ENCODE data around the gene TIGD7.
A peak's percentile ranks its signal among the peaks of the same experiment; 100 is the strongest.

Gene TIGD7, protein sequence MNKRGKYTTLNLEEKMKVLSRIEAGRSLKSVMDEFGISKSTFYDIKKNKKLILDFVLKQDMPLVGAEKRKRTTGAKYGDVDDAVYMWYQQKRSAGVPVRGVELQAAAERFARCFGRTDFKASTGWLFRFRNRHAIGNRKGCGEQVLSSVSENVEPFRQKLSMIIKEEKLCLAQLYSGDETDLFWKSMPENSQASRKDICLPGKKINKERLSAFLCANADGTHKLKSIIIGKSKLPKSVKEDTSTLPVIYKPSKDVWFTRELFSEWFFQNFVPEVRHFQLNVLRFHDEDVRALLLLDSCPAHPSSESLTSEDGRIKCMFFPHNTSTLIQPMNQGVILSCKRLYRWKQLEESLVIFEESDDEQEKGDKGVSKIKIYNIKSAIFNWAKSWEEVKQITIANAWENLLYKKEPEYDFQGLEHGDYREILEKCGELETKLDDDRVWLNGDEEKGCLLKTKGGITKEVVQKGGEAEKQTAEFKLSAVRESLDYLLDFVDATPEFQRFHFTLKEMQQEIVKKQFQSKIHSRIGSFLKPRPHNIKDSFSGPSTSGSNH
- total RNA-seq: 7.6 to 14.3 reads per million in 2 experiments

DNA sequence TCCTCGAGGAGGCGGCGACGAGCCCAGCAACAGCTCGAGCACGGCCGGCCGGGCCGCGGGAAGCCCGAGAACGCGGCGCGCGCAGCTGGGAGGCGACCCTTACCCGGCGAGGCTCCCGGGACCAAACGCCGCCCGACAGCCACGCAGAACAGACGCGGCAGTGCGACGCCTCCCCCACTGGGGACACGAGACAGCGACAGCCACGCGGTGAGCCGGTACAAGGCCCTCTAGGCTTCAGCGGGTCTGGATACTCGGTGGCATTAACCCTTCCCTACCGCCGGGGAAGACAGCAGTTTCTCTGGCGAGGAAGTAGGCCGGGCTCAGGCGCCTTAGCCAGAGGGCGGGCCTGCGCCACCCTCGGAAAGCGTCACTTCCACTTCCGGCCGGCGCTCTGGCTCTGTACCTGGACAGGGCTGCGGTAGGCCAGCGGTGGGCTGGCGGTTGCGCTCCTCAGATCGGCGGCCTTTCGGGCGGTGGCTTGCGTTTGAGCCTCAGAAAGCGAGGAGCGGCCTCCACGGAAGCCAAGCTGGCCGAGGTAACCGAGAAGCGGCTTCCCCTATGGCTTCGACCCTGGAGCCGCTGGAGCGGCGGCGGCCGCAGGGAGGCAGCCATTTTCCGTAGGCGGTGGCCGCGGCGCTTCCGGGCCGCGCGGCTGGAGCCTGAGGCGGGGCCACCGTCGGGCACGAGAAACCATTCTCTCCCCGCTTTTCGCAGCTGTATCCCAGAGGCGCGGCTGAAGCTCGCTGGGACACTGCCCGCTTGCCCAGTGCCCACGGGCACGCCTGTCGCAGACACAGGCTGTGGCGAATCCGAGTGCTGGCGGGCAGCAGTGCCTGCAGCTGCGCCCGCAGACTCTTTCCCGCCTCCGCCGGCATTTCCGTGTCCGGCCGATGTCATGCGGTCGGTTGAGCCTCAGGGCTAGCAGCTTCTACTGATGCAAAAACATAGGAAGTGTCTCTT, at the start of gene TIGD7, which contains the start of gene ZNF75A:
TSS of gene TIGD7 (minus strand) at position 322 of the 960 bp plus-strand sequence. CDS start 4,816 bp downstream, outside the sequence.
TSS of gene ZNF75A (plus strand) at position 389 of the 960 bp plus-strand sequence. CDS start 2,932 bp downstream, outside the sequence.
- DNase-seq (ENCODE audit: low read depth): peak; percentile 67

DNA sequence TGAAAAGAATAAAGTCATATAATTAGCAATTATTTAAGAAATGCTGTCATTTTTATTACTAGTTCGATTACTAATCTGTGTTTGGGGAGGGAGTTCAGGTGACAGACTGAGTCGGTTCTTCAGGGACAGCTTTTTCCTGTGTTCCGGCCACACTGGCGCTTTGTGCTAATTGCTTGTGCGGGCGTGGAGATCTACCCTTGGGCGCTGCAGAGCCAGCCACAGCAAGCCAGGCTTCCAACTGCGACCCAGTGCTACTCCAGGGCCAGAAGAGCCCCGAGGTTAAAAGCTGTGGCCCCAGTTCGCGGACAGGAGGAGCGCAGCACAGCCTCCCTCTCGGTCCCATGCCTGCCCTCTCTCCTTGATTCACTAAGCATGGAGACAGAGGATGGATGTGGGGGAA, 43.9 kb upstream of the TIGD7 start:
- DNase-seq (ENCODE audit: low read depth): no peak

DNA sequence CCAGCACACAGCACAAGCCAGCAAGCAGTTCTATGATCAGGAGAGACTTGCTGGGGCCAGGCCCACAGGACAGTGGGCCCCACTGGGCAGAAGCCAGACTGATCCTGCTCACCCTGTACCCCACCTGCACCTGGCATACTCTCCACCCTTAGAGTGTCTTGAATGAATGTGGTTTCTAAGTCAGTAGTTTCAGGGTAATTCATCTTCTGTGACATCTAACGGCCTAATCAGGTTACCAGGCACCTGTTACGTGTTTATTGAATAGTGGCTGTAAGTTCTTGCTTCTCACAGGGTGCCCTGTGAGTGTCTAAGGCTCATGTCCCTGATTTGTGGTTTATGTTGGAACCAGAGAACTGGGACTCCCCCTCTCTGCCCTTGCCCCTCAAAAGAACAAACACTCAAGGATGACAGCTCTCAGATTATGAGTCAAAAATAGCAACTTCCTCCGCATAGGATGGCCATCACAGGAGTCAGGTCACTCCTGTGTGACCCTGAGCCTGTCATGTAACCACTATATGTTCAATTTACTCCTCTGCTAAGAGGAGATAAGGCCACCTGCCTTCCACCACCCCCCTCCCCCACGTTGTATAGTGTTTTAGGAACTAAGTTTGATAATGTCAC, 43.4 kb upstream of the TIGD7 start:
- DNase-seq (ENCODE audit: low read depth): no peak

DNA sequence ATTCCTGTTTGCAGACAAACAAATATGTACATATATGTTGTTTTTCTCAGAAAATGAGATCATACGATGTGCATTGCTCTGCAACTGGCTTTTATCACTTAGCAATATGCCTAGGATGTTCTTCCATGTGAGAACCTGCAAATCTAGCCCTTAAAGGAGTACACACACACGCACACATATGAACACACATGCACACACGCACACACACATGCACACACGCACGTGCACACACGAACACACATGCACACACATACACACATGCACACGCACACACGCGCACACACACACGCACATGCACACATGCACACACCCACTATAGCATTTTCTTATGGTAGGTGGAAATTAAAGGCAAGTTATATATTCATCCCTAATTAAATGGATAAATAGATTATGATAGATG, 42.4 kb upstream of the TIGD7 start:
- no peak for DNase-seq (ENCODE audit: low read depth)

DNA sequence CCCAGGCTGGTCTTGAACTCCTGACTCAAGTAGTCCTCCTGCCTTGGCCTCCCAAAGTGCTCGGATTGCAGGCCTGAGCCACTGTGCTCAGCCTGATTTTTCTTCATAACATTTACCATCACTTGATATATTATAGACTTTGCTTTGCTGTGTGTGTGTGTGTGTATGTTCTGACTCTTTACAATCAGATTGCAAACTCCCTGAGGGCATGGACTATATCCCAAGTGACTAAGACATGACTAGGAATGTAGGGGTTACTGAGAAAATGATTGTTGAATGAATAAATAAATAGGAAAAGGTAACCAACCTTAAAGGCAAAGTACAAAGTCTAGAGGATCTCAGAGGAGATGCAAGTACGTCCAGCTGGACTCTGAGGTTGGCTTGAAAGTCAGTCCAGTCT, 40.8 kb upstream of the TIGD7 start:
- no peak for DNase-seq (ENCODE audit: low read depth)

DNA sequence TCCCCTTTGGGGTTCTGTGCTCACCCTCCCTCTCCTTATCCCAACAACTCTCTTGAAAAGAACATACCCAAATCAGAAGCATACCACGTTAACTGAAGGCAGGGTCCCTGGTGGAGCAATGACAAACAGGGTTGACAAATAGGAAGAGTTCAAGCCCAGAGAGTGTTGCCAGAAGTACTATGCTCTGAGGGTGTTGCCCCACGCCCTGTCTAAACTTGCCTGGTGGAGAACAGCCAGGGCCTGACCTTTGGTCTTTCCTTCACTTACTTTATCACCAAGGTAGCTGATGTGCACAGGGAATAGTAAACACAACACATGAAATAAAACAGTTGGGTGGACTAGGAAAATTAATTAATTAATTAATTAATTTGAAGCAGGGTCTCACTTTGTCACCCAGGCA, 23.4 kb upstream of the TIGD7 start:
- no peak for DNase-seq (ENCODE audit: low read depth)

DNA sequence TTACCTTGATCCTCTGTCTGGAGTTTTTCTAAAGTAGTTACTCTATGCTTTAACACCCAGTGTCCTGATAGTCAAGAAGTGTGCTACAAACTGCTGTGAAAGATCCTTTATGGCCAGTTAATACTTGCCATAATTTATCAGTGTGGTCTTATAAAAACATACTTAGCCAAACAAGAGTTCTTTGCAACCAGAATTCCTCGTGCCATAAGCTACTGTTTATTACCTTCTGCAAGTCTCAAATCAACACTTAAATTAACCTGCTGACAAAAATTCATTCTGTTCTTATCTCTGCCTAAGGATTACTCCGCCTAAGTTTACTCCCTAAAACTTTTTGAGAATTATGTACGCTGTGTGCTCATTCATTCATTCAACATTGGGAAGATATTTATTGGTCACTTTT, 22.9 kb upstream of the TIGD7 start:
- no peak for DNase-seq (ENCODE audit: low read depth)

DNA sequence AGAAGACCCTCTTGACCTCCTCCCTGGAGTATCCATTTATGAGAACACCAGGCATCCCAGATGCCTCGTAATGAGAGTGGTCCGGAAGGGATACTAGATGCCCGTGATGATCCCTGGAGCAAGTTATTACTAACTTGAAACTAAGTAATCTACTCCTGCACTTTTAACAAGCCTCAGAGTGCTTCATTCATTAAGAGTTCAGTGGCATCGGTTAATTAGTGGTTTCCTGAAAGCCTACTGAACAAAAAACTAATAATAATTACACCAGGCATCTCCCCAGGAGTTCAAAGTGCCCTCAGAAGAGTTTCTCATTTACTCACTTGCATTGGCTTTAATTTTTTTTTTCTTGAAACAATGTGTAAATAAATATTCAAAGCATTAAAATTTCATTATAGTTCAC, 22.3 kb upstream of the TIGD7 start:
- DNase-seq (ENCODE audit: low read depth): no peak

DNA sequence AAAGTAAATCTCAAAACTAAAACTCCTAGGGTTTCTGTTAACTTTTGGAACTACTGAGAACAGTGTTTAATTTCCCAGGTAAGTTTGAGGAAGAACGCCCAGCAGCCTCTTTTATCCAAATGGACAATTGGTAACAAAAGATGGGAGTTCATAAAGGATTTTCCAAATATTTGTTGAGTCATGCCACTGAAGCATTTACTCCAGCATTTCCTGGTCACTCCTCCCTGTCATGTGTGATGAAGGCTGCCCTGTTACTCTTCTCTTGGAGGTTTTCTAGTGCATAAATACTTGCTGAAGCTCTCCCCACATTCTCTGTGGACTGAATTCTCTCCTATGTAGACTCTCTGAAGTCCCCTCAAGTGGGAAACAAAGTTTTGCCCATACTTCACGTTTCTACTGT, 16.6 kb upstream of the TIGD7 start:
- no peak for DNase-seq (ENCODE audit: low read depth)

DNA sequence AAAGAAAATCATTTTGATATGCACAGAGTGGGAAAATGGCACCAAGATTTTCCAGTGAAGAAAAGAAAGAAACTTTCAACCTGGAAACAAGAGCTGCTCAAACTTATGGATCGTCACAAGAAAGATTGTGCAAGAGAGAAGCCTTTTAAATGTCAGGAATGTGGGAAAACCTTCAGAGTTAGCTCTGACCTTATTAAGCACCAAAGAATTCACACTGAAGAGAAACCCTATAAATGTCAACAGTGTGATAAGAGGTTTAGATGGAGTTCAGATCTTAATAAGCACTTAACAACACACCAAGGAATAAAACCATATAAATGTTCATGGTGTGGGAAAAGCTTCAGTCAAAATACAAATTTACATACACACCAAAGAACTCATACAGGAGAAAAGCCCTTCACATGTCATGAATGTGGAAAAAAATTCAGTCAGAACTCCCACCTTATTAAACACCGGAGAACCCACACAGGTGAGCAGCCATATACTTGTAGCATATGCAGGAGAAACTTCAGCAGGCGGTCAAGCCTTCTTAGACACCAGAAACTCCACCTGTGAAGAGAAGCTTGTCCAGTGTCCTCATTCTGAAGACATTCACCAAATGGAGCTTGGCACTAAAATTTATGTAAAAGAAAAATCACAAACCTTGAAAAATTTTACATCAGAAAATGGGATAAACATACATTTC, 12.2 kb upstream of the TIGD7 start:
- no peak for DNase-seq (ENCODE audit: low read depth)

DNA sequence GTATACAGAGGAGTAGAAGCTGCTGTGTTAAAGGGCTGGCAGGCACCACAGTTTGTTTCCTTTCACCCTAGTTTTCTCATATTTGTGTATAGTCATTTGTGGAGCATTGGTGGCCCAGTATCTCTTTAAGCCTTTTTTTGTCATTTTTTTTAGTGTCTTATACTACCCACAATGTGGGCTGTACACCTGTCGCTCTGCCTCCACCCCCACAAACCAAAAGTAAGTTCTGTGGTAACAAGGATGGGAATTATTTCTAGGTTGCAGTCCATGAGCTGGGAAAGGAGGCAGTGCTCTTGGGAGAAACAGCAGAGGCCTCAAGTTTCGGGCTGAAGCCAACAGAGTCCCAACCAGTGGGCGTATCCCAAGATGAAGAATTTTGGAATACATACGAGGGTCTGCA, 6.3 kb upstream of the TIGD7 start:
- DNase-seq (ENCODE audit: low read depth): no peak

DNA sequence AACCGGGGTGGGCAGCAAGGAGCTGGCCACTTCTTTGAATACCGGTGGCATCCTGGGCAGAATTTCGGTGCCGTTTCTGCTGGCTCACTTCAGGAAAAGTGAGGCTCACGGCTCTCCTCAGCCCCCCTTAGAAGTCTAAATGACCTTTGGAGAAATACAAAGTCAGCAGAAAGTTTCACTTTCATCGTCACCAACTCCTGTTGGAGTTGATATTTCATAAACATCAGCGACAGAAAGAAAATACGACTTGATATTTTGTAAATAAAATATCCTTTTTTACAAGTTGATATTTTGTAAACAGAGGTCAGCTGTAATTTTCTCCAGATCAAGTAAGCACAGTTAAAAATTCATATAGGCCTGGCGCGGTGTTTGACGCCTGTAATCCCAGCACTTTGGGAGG, 848 bp upstream of the TIGD7 start:
- DNase-seq (ENCODE audit: low read depth): no peak

DNA sequence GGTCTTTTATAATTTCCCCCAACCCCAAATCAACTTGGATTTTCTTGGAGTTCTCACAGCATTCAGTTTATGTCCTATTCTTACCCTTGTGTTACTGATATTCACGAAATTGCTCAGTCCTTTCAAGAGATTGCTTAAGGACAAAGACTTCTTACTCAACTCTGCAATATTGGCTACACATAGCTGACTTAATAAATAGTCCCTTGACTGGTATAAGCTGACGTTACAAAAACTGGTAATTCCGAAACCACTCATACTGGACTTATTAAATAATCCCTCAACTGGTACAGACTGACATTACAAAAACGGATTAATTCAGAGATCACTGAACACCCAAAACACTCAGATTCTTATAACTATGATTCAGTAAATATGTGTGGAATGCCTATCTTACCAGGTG, 860 bp downstream of the TIGD7 start:
- DNase-seq (ENCODE audit: low read depth): no peak

DNA sequence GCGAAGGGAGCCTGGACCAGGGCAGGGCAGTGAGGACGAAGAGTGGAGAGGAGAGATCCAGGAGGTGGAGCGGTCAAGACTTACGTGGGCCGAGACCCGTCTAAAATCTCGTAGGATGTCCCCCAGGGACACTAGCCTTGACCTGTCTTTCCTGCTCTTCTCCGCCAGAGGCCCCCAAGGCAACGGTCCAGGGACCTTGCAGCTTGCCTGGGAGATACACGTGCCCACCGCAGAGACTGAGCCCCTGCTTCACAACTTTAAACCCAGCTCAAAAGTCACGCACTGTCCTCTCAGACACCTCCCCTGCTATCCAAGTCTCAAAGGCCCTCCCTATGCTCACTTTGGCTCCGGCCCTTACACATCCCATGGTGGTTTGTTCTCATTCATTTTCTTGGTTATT, 9.4 kb downstream of the TIGD7 start:
- DNase-seq (ENCODE audit: low read depth): no peak

DNA sequence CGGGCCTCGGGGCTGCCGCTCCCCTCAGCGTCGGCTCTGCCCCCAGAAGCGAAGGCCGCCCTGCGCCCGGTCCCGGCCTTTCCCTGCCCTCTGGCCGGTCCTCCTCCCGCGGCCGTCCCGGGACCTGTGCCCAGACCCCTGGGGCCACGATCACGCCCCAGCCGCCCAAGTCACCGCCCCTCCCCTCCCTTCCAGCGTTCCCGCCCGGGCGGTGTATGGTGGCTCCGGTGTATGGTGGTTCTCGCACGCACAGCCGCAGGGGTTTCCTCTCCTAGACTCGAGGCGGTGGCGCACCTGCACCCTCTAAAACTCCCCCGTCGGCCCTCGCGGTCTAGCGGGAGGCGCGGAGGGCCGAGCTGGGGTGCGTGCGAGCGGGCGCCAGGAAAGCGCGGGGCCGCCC, 10.0 kb downstream of the TIGD7 start:
- no peak for DNase-seq (ENCODE audit: low read depth)

DNA sequence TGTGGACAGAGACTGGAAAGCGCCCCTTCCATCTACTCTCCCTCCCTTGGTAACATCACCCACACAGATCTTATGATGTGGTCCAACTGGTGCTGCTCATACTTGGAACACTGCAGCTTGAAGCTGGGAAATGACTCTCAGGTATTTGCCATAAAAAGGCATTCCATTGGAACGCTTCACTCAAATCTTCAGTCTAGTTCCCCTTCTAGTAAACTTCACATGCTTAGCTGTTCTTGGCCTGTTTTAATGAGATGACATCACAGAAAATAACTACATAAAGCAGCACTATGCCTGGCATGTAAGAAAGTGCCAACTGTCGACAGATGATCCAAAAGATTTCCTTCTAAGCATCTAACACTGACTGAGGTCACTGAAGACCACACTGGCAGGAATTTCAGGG, 12.6 kb downstream of the TIGD7 start:
- DNase-seq (ENCODE audit: low read depth): no peak

DNA sequence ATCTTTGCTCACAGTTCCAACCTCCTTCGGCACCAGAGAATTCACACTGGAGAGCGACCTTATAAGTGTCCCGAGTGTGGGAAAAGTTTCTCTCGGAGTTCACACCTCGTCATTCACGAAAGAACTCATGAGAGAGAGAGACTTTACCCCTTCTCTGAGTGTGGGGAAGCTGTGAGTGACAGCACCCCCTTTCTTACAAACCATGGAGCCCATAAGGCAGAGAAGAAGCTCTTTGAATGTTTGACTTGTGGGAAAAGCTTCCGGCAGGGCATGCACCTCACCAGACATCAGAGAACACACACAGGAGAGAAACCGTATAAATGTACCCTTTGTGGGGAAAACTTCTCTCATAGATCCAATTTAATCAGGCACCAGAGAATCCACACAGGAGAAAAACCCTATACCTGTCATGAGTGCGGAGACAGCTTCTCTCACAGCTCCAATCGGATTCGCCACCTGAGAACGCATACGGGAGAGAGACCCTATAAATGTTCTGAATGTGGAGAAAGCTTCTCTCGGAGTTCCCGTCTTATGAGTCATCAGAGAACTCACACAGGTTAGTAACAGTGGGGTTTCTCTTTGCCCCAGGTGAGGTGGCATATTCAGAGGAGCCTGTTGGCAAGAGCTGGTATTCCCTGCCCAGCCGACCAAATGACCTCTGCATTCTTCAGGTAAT, 15.1 kb downstream of the TIGD7 start:
- no peak for DNase-seq (ENCODE audit: low read depth)

DNA sequence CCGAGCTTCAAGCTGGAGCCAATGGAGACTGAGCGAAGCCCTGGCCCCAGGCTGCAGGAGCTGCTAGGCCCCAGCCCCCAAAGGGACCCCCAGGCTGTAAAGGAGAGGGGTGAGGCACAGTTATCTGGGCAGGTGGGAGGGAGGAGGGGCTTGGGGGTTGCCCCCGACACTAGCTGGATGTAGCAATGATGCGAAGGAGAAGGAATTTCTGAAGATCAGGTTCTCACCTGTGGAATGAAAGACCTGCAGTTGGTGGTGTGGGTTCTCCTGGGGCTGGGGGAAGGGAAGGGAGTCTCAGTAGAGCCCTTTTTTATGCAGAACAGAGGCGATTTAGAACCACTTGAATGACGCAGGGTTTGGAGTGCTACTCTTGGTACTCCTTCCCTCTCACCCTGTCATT, 20.1 kb downstream of the TIGD7 start:
- no peak for DNase-seq (ENCODE audit: low read depth)

DNA sequence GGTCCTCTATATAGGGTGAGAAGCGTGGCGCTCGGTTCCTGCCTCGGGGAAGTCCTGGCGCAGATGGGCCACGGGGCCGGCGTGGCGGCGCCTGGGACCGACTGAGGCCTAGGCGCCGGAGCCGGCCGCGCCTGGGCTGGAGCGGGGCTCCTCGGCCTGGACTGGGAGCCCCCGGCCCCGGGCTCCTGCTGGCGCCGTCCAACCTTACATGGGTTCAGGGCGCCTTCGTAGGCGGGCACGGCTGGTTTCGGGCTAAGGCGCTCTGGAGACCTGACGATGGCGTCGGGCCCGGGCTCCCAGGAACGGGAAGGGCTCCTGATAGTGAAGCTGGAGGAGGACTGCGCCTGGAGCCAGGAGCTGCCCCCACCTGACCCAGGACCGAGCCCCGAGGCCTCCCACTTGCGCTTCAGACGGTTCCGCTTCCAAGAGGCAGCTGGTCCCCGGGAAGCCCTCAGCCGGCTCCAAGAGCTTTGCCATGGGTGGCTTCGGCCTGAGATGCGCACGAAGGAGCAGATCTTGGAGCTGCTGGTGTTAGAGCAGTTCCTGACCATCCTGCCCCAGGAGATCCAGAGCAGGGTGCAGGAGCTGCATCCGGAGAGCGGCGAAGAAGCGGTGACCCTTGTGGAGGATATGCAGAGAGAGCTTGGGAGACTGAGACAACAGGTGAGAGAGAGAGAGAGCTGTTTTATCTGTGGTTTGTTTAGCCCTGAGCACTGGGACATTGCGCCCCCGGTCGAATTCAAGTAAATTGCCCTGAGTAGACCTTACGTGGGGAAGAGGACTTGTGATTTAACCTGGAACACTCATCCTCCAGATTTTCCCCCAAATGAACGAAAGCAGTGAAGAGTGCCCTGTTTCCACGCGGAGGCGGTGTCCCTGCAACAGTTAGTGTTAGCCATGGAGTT, 21.4 kb downstream of the TIGD7 start:
- DNase-seq (ENCODE audit: low read depth): no peak
